Measurements from ENCODE around the gene PLA2G10. TPM values are rescaled to one million over a fixed set of nuclear protein-coding genes. Genes with fewer than 3 reads are reported as not detected.
"Not testable (repeated sequence)": the region's sequence is repeated elsewhere in the genome, so short reads cannot be mapped to it uniquely, and the experiment has no call there.

Gene PLA2G10
- polyA plus RNA-seq, 2 donors = 0.04 to 0.24 TPM

- Histone ChIP-seq H3K4me1 (ENCODE audit: control insufficient read depth in 2 of 2, insufficient read depth in 2 of 2, low read length in 1 of 2) (no peaks in the 10 kb centered on the region), H3K36me3 (ENCODE audit: control insufficient read depth in 2 of 2, insufficient read depth in 2 of 2, low read length in 1 of 2) (no peaks in the 10 kb centered on the region), H3K9me3 (ENCODE audit: control insufficient read depth in 2 of 2, insufficient read depth in 1 of 2, low read depth in 1 of 2, low read length in 1 of 2) (peaks cover 0 to 2% of the 10 kb centered on the region in 2 donors), H3K27me3 (ENCODE audit: control insufficient read depth in 1 of 2, insufficient read depth in 2 of 2, low read length in 2 of 2) (no peaks in the 10 kb centered on the region), H3K27ac (ENCODE audit: low read depth in 2 of 2, low read length in 1 of 2) (no peak overlapping the region), H3K4me3 (ENCODE audit: low read depth in 1 of 2, low read length in 2 of 2) (no peak overlapping the region)
- WGBS, 2 donors = 71 to 78% methylated on average over 8 of the region's 8 CpGs
Observed at GRCh38 chr16:14682121-14682520, 12.0 kb downstream of the PLA2G10 start.

GRCh38 chr16:14681115-14681514, 13.0 kb downstream of the PLA2G10 start:
- Histone ChIP-seq H3K27me3 (ENCODE audit: control insufficient read depth in 1 of 2, insufficient read depth in 2 of 2, low read length in 2 of 2) (no peaks in the 10 kb centered on the region), H3K27ac (ENCODE audit: low read depth in 2 of 2, low read length in 1 of 2) (no peak overlapping the region), H3K4me3 (ENCODE audit: low read depth in 1 of 2, low read length in 2 of 2) (no peak overlapping the region), H3K9me3 (ENCODE audit: control insufficient read depth in 2 of 2, insufficient read depth in 1 of 2, low read depth in 1 of 2, low read length in 1 of 2) (peaks cover 0 to 2% of the 10 kb centered on the region in 2 donors), H3K4me1 (ENCODE audit: control insufficient read depth in 2 of 2, insufficient read depth in 2 of 2, low read length in 1 of 2) (no peaks in the 10 kb centered on the region), H3K36me3 (ENCODE audit: control insufficient read depth in 2 of 2, insufficient read depth in 2 of 2, low read length in 1 of 2) (no peaks in the 10 kb centered on the region)
- WGBS, 2 donors = 94 to 95% methylated on average over 4 of the region's 4 CpGs

GRCh38 chr16:14680396-14680795, 13.7 kb downstream of the PLA2G10 start:
- 86% methylated on average over 7 of the region's 7 CpGs for WGBS, 2 donors
- H3K36me3 ChIP-seq (ENCODE audit: control insufficient read depth in 2 of 2, insufficient read depth in 2 of 2, low read length in 1 of 2); H3K4me1 ChIP-seq (ENCODE audit: control insufficient read depth in 2 of 2, insufficient read depth in 2 of 2, low read length in 1 of 2); H3K27me3 ChIP-seq (ENCODE audit: control insufficient read depth in 1 of 2, insufficient read depth in 2 of 2, low read length in 2 of 2); H3K9me3 ChIP-seq (ENCODE audit: control insufficient read depth in 2 of 2, insufficient read depth in 1 of 2, low read depth in 1 of 2, low read length in 1 of 2); H3K27ac ChIP-seq (ENCODE audit: low read depth in 2 of 2, low read length in 1 of 2); H3K4me3 ChIP-seq (ENCODE audit: low read depth in 1 of 2, low read length in 2 of 2): not testable (repeated sequence)

GRCh38 chr16:14678748-14679497, 15.2 kb downstream of the PLA2G10 start:
- 81% methylated on average over 11 of the region's 11 CpGs for WGBS, 2 donors
- no peaks in the 10 kb centered on the region for H3K4me1 ChIP-seq (ENCODE audit: control insufficient read depth in 2 of 2, insufficient read depth in 2 of 2, low read length in 1 of 2)
- H3K27me3 ChIP-seq (ENCODE audit: control insufficient read depth in 1 of 2, insufficient read depth in 2 of 2, low read length in 2 of 2) = no peaks in the 10 kb centered on the region
- H3K9me3 ChIP-seq (ENCODE audit: control insufficient read depth in 2 of 2, insufficient read depth in 1 of 2, low read depth in 1 of 2, low read length in 1 of 2) = peaks cover 0 to 2% of the 10 kb centered on the region in 2 donors
- H3K27ac ChIP-seq (ENCODE audit: low read depth in 2 of 2, low read length in 1 of 2) = no peak overlapping the region
- H3K36me3 ChIP-seq (ENCODE audit: control insufficient read depth in 2 of 2, insufficient read depth in 2 of 2, low read length in 1 of 2) = no peaks in the 10 kb centered on the region
- no peak overlapping the region for H3K4me3 ChIP-seq (ENCODE audit: low read depth in 1 of 2, low read length in 2 of 2)

DNA sequence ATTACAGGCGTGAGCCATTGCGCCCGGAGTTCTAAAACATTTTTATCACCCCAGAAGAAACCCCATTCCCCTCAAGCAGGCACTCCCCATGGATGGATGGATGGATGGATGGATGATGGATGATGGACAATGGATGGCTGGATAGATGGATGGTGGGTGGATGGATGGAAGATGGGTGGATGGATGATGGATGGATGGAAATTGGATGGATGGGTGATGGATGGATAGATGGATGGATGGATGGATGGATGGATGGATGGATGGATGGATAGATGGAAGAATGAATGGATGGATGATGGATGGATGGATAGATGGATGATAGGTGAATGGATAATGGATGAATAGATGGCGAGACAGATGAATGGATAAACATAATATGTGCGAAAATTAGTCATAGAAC, 16.5 kb downstream of the PLA2G10 start:
- Histone ChIP-seq H3K27ac (ENCODE audit: low read depth in 2 of 2, low read length in 1 of 2) (no peak overlapping the region), H3K4me1 (ENCODE audit: control insufficient read depth in 2 of 2, insufficient read depth in 2 of 2, low read length in 1 of 2) (no peaks in the 10 kb centered on the region), H3K9me3 (ENCODE audit: control insufficient read depth in 2 of 2, insufficient read depth in 1 of 2, low read depth in 1 of 2, low read length in 1 of 2) (peaks cover 0 to 2% of the 10 kb centered on the region in 2 donors), H3K36me3 (ENCODE audit: control insufficient read depth in 2 of 2, insufficient read depth in 2 of 2, low read length in 1 of 2) (no peaks in the 10 kb centered on the region), H3K27me3 (ENCODE audit: control insufficient read depth in 1 of 2, insufficient read depth in 2 of 2, low read length in 2 of 2) (no peaks in the 10 kb centered on the region), H3K4me3 (ENCODE audit: low read depth in 1 of 2, low read length in 2 of 2) (no peak overlapping the region)
- WGBS, 2 donors = 88 to 94% methylated on average over 5 of the region's 5 CpGs

- WGBS, 2 donors = 87 to 91% methylated on average over 3 of the region's 3 CpGs
- Histone ChIP-seq H3K4me3 (ENCODE audit: low read depth in 1 of 2, low read length in 2 of 2) (no peak overlapping the region), H3K27ac (ENCODE audit: low read depth in 2 of 2, low read length in 1 of 2) (no peak overlapping the region), H3K36me3 (ENCODE audit: control insufficient read depth in 2 of 2, insufficient read depth in 2 of 2, low read length in 1 of 2) (no peaks in the 10 kb centered on the region), H3K9me3 (ENCODE audit: control insufficient read depth in 2 of 2, insufficient read depth in 1 of 2, low read depth in 1 of 2, low read length in 1 of 2) (peaks cover 0 to 2% of the 10 kb centered on the region in 2 donors), H3K27me3 (ENCODE audit: control insufficient read depth in 1 of 2, insufficient read depth in 2 of 2, low read length in 2 of 2) (no peaks in the 10 kb centered on the region), H3K4me1 (ENCODE audit: control insufficient read depth in 2 of 2, insufficient read depth in 2 of 2, low read length in 1 of 2) (no peaks in the 10 kb centered on the region)
Observed at GRCh38 chr16:14676633-14677032, 17.5 kb downstream of the PLA2G10 start.

- H3K36me3 ChIP-seq (ENCODE audit: control insufficient read depth in 2 of 2, insufficient read depth in 2 of 2, low read length in 1 of 2) = peaks cover 3 to 4% of the 10 kb centered on the region in 2 donors
- H3K4me3 ChIP-seq (ENCODE audit: low read depth in 1 of 2, low read length in 2 of 2) = no peak overlapping the region
- H3K4me1 ChIP-seq (ENCODE audit: control insufficient read depth in 2 of 2, insufficient read depth in 2 of 2, low read length in 1 of 2) = no peaks in the 10 kb centered on the region
- 37 to 55% methylated on average over 7 of the region's 7 CpGs for WGBS, 2 donors
- no peak overlapping the region for H3K27ac ChIP-seq (ENCODE audit: low read depth in 2 of 2, low read length in 1 of 2)
- no peaks in the 10 kb centered on the region for H3K27me3 ChIP-seq (ENCODE audit: control insufficient read depth in 1 of 2, insufficient read depth in 2 of 2, low read length in 2 of 2)
- H3K9me3 ChIP-seq (ENCODE audit: control insufficient read depth in 2 of 2, insufficient read depth in 1 of 2, low read depth in 1 of 2, low read length in 1 of 2) = no peaks in the 10 kb centered on the region
Observed at GRCh38 chr16:14672403-14672971, 21.6 kb downstream of the PLA2G10 start.

GRCh38 chr16:14669776-14670175, 24.3 kb downstream of the PLA2G10 start:
- Histone ChIP-seq H3K36me3 (ENCODE audit: control insufficient read depth in 2 of 2, insufficient read depth in 2 of 2, low read length in 1 of 2) (peaks cover 10 to 14% of the 10 kb centered on the region in 2 donors), H3K27ac (ENCODE audit: low read depth in 2 of 2, low read length in 1 of 2) (peak overlapping the region in 1 of 2 donors; percentile 6), H3K4me1 (ENCODE audit: control insufficient read depth in 2 of 2, insufficient read depth in 2 of 2, low read length in 1 of 2) (no peaks in the 10 kb centered on the region), H3K27me3 (ENCODE audit: control insufficient read depth in 1 of 2, insufficient read depth in 2 of 2, low read length in 2 of 2) (no peaks in the 10 kb centered on the region), H3K9me3 (ENCODE audit: control insufficient read depth in 2 of 2, insufficient read depth in 1 of 2, low read depth in 1 of 2, low read length in 1 of 2) (no peaks in the 10 kb centered on the region), H3K4me3 (ENCODE audit: low read depth in 1 of 2, low read length in 2 of 2) (no peak overlapping the region)
- 57 to 68% methylated on average over 4 of the region's 4 CpGs for WGBS, 2 donors

- Histone ChIP-seq H3K9me3 (ENCODE audit: control insufficient read depth in 2 of 2, insufficient read depth in 1 of 2, low read depth in 1 of 2, low read length in 1 of 2) (no peaks in the 10 kb centered on the region), H3K36me3 (ENCODE audit: control insufficient read depth in 2 of 2, insufficient read depth in 2 of 2, low read length in 1 of 2) (peaks cover 10 to 14% of the 10 kb centered on the region in 2 donors), H3K27ac (ENCODE audit: low read depth in 2 of 2, low read length in 1 of 2) (no peak overlapping the region), H3K4me1 (ENCODE audit: control insufficient read depth in 2 of 2, insufficient read depth in 2 of 2, low read length in 1 of 2) (no peaks in the 10 kb centered on the region), H3K27me3 (ENCODE audit: control insufficient read depth in 1 of 2, insufficient read depth in 2 of 2, low read length in 2 of 2) (no peaks in the 10 kb centered on the region), H3K4me3 (ENCODE audit: low read depth in 1 of 2, low read length in 2 of 2) (no peak overlapping the region)
- WGBS, 2 donors = 66 to 79% methylated on average over 7 of the region's 7 CpGs
Observed at GRCh38 chr16:14668556-14669223, 25.4 kb downstream of the PLA2G10 start.

All from esophagus (tissue), 2 donors.